WTC11 (cell line): ENCODE data around the gene CYP39A1. TPM values are rescaled to one million over a fixed set of nuclear protein-coding genes. Genes with fewer than 3 reads are reported as not detected.

ENCODE experiments used
- ATAC-seq: fragments of 200-7000 bp; cut with Tn5 transposase; 2 replicates; pipeline ENCODE4 v1.10.0; 2021; ENCODE audit warnings: mild to moderate bottlenecking, moderate library complexity
- CTCF ChIA-PET: fragments of 300-600 bp; sonication (Branson Sonifier 250); formaldehyde crosslinking; loops from one replicate; lab custom pipeline; 2021; ENCODE audit warnings: antibody characterized with exemption; lab: Charles Lee
- POLR2A ChIA-PET: fragments of 350-600 bp; sonication (Branson Sonifier 250); formaldehyde crosslinking; loops from one replicate; lab custom pipeline; 2021; ENCODE audit warnings: antibody characterized with exemption; lab: Charles Lee
- DNase-seq: peaks from one replicate; pipeline ENCODE4 v3.0.0; 2021; ENCODE audit warnings: low spot score
- H3K27ac Mint-ChIP-seq: 2 replicates; pipeline ENCODE4 v1.8.0; 2021; ENCODE audit warnings: mixed read lengths
- H3K27me3 Mint-ChIP-seq: 2 replicates; pipeline ENCODE4 v1.8.0; 2021; ENCODE audit warnings: low read depth, mild to moderate bottlenecking, moderate library complexity, mixed read lengths
- H3K36me3 Mint-ChIP-seq: 2 replicates; pipeline ENCODE4 v1.8.0; 2021; ENCODE audit warnings: mixed read lengths
- H3K4me1 Mint-ChIP-seq: 2 replicates; pipeline ENCODE4 v1.8.0; 2022; ENCODE audit warnings: mixed read lengths
- H3K4me3 Mint-ChIP-seq: 2 replicates; pipeline ENCODE4 v1.8.0; 2021; ENCODE audit warnings: mild to moderate bottlenecking, moderate library complexity, mixed read lengths
- H3K9me3 Mint-ChIP-seq: 2 replicates; pipeline ENCODE4 v1.8.0; 2021; ENCODE audit warnings: mixed read lengths
- AR ChIP-seq: fragments of 250-450 bp; sonication (Bioruptor Pico); IDR thresholded peaks from 2 replicates; pipeline ENCODE4 v1.9.0; 2021; ENCODE audit warnings: mild to moderate bottlenecking
- ATF1 ChIP-seq: sonication (generic); formaldehyde crosslinking; IDR thresholded peaks from 2 replicates; pipeline ENCODE4 v1.8.1; 2023; ENCODE audit warnings: mild to moderate bottlenecking, moderate library complexity, missing genetic modification reagents
- ATF6 ChIP-seq: sonication (generic); formaldehyde crosslinking; IDR thresholded peaks from 2 replicates; pipeline ENCODE4 v1.8.1; 2023; ENCODE audit warnings: mild to moderate bottlenecking, missing genetic modification reagents
- CREB1 ChIP-seq: sonication (generic); formaldehyde crosslinking; IDR thresholded peaks from 2 replicates; pipeline ENCODE4 v1.8.0; 2023; ENCODE audit warnings: mild to moderate bottlenecking, missing genetic modification reagents
- FOXK1 ChIP-seq: sonication (generic); formaldehyde crosslinking; IDR thresholded peaks from 2 replicates; pipeline ENCODE4 v1.8.0; 2022; ENCODE audit warnings: mild to moderate bottlenecking, moderate library complexity, missing genetic modification reagents
- FOXP1 ChIP-seq: sonication (generic); formaldehyde crosslinking; IDR thresholded peaks from 2 replicates; pipeline ENCODE4 v1.8.0; 2022; ENCODE audit warnings: missing genetic modification reagents, mild to moderate bottlenecking, moderate library complexity, borderline replicate concordance
- IRF1 ChIP-seq: sonication (generic); formaldehyde crosslinking; IDR thresholded peaks from 2 replicates; pipeline ENCODE4 v1.8.0; 2023; ENCODE audit warnings: missing genetic modification reagents
- JUN ChIP-seq: sonication (generic); formaldehyde crosslinking; IDR thresholded peaks from 2 replicates; pipeline ENCODE4 v1.8.0; 2023; ENCODE audit warnings: mild to moderate bottlenecking, missing genetic modification reagents
- MXD4 ChIP-seq: fragments of 250-450 bp; sonication (Bioruptor Pico); IDR thresholded peaks from 2 replicates; pipeline ENCODE4 v1.8.0; 2021; ENCODE audit warnings: mild to moderate bottlenecking, moderate library complexity, borderline replicate concordance
- NR3C1 ChIP-seq: sonication (generic); formaldehyde crosslinking; conservative IDR thresholded peaks from 2 replicates; pipeline ENCODE4 v1.8.1; 2023; ENCODE audit warnings: low read depth, mild to moderate bottlenecking, missing genetic modification reagents
- SP1 ChIP-seq: sonication (generic); formaldehyde crosslinking; conservative IDR thresholded peaks from 2 replicates; pipeline ENCODE4 v1.8.1; 2022; ENCODE audit warnings: missing genetic modification reagents
- STAT6 ChIP-seq: sonication (generic); formaldehyde crosslinking; conservative IDR thresholded peaks from 2 replicates; pipeline ENCODE4 v1.8.1; 2023; ENCODE audit warnings: mild to moderate bottlenecking, low read depth, missing genetic modification reagents, moderate library complexity
- TCF7 ChIP-seq: sonication (generic); formaldehyde crosslinking; IDR thresholded peaks from 2 replicates; pipeline ENCODE4 v1.8.0; 2022; ENCODE audit warnings: mild to moderate bottlenecking, low read depth, missing genetic modification reagents, moderate library complexity
- TEAD4 ChIP-seq: sonication (generic); formaldehyde crosslinking; IDR thresholded peaks from 2 replicates; pipeline ENCODE4 v1.8.0; 2022; ENCODE audit warnings: mild to moderate bottlenecking, missing genetic modification reagents
- TP53 ChIP-seq: sonication (generic); formaldehyde crosslinking; IDR thresholded peaks from 2 replicates; pipeline ENCODE4 v1.8.1; 2023; ENCODE audit warnings: mild to moderate bottlenecking, missing genetic modification reagents
- ZMAT4 ChIP-seq: fragments of 250-450 bp; sonication (Bioruptor Pico); IDR thresholded peaks from 2 replicates; pipeline ENCODE4 v1.9.0; 2021; ENCODE audit warnings: mild to moderate bottlenecking
- ZNF138 ChIP-seq: sonication (generic); formaldehyde crosslinking; conservative IDR thresholded peaks from 2 replicates; pipeline ENCODE4 v1.8.1; 2022; ENCODE audit warnings: mild to moderate bottlenecking, moderate library complexity, missing genetic modification reagents
- ZNF219 ChIP-seq: sonication (generic); formaldehyde crosslinking; IDR thresholded peaks from 2 replicates; pipeline ENCODE4 v1.8.0; 2023; ENCODE audit warnings: missing genetic modification reagents, mild to moderate bottlenecking, borderline replicate concordance
- ZNF232 ChIP-seq: sonication (generic); formaldehyde crosslinking; IDR thresholded peaks from 2 replicates; pipeline ENCODE4 v1.8.0; 2022; ENCODE audit warnings: mild to moderate bottlenecking, missing genetic modification reagents
- ZNF416 ChIP-seq: fragments of 250-450 bp; sonication (Bioruptor Pico); IDR thresholded peaks from 2 replicates; pipeline ENCODE4 v1.9.0; 2021; ENCODE audit warnings: mild to moderate bottlenecking, inconsistent platforms
- total RNA-seq: library from RNA; stranded (reverse); gene quantifications from 3 replicates; pipeline ENCODE4 v1.2.3, GENCODE V29; 2021
- TF ChIP-seq, protein P1 (sequence below): sonication (generic); formaldehyde crosslinking; IDR thresholded peaks from 2 replicates; pipeline ENCODE4 v1.8.1; 2022; ENCODE audit warnings: low read depth, missing genetic modification reagents, borderline replicate concordance
- TF ChIP-seq, protein P2 (sequence below): sonication (generic); formaldehyde crosslinking; IDR thresholded peaks from 2 replicates; pipeline ENCODE4 v1.8.1; 2022; ENCODE audit warnings: missing genetic modification reagents, borderline replicate concordance

Gene CYP39A1
- total RNA-seq, 1 experiment from 2014 or later: 1.6 TPM

DNA sequence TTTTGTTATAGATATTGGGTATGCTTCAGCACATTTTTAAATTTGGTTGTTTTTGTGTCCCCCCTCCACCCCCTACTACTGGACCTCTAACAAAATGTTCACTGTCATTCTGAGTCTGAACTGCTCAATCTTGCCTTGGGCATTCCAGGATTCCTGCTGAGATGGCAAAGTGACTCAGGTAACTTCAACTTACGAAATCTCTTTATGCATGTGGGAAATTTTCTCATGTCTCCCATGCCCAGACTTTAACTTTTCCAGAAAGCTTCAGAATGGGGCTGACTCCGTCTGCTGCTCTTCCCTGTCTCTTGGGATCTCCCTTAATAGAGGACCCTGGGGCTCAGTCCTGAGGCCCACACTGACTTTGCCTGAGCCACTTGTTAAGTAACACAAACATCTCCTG lies 14.0 kb downstream of the CYP39A1 start (continued):
- no peak for TF ChIP-seq MXD4 (CRISPR knock-in tag)

DNA sequence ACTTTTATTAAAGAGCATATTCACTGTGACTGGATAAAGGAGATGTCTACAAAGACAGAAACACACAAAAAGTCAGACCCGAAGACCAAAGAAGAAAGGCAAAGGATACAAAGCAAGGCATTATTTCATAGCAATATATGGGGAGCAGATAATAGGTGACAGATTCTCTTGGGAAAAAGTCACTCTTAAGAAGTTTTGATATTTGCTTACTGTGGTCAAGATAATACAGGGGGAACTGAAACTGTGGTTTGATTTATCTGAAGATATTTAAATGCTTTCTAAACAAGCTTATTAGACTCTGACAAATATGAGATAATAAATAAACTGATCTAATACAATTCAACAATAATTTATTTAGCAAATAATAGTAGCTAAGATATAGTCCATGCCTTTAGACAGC lies 14.7 kb downstream of the CYP39A1 start:
- TF ChIP-seq, protein P1, sequence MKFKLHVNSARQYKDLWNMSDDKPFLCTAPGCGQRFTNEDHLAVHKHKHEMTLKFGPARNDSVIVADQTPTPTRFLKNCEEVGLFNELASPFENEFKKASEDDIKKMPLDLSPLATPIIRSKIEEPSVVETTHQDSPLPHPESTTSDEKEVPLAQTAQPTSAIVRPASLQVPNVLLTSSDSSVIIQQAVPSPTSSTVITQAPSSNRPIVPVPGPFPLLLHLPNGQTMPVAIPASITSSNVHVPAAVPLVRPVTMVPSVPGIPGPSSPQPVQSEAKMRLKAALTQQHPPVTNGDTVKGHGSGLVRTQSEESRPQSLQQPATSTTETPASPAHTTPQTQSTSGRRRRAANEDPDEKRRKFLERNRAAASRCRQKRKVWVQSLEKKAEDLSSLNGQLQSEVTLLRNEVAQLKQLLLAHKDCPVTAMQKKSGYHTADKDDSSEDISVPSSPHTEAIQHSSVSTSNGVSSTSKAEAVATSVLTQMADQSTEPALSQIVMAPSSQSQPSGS (CRISPR knock-in tag): no peak
- TF ChIP-seq MXD4 (CRISPR knock-in tag) (no peak), NR3C1 (CRISPR knock-in tag) (no peak), ATF1 (CRISPR knock-in tag) (no peak), ZNF232 (no peak), ZNF219 (CRISPR knock-in tag) (no peak), FOXP1 (CRISPR knock-in tag) (no peak), ZMAT4 (CRISPR knock-in tag) (no peak), IRF1 (CRISPR knock-in tag) (no peak), TCF7 (CRISPR knock-in tag) (no peak), JUN (no peak), AR (CRISPR knock-in tag) (no peak), ZNF138 (no peak)
- TF ChIP-seq, protein P2, sequence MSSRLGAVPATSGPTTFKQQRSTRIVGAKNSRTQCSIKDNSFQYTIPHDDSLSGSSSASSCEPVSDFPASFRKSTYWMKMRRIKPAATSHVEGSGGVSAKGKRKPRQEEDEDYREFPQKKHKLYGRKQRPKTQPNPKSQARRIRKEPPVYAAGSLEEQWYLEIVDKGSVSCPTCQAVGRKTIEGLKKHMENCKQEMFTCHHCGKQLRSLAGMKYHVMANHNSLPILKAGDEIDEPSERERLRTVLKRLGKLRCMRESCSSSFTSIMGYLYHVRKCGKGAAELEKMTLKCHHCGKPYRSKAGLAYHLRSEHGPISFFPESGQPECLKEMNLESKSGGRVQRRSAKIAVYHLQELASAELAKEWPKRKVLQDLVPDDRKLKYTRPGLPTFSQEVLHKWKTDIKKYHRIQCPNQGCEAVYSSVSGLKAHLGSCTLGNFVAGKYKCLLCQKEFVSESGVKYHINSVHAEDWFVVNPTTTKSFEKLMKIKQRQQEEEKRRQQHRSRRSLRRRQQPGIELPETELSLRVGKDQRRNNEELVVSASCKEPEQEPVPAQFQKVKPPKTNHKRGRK (CRISPR knock-in tag): no peak
- Mint-ChIP-seq H3K27me3 (no peaks in the 10 kb centered on the region), H3K9me3 (no peaks in the 10 kb centered on the region), H3K36me3 (no peaks in the 10 kb centered on the region; the same call in 1 of the 2 replicates), H3K4me1 (peaks cover 15% of the 10 kb centered on the region), H3K4me3 (no peak overlapping the region), H3K27ac (no peak overlapping the region)
- ATAC-seq: no peak
- DNase-seq: no peak
- ChIA-PET POLR2A (no interaction called here), CTCF (interaction anchor here (1.4 kb wide), 1 partner anchor 18 kb away, joined by 4 read pairs; no protein-coding TSS in a partner anchor)

DNA sequence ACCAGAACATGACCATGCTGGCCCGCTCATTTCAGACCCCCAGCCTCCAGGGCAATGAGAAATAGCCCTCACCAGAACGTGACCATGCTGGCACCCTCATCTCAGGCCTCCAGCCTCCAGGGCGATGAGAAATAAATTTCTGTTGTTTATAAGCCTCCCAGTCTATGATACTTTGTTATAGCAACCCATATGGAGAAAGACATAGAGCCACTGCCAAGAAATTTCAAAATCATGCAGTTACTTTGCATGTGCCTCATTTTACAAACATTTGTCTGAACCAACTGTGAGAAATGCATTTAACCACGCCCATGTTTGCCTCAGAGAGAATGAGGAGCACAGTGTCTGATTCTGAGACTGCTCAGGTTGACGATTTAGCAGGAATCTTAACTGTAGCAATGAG lies 15.5 kb downstream of the CYP39A1 start:
- no peak for ATAC-seq
- Mint-ChIP-seq H3K4me3 (no peak overlapping the region), H3K9me3 (no peaks in the 10 kb centered on the region)
- TF ChIP-seq CREB1 (CRISPR knock-in tag) (no peak), STAT6 (no peak), SP1 (no peak), ZNF416 (CRISPR knock-in tag) (no peak), TEAD4 (CRISPR knock-in tag) (no peak), ZMAT4 (CRISPR knock-in tag) (no peak), FOXK1 (CRISPR knock-in tag) (no peak), ATF6 (CRISPR knock-in tag) (no peak), TP53 (CRISPR knock-in tag) (no peak)

More for the DNA sequence above, 15.5 kb downstream of the CYP39A1 start:
- no peak for DNase-seq
- ChIA-PET CTCF (interaction anchor here (1.4 kb wide), 1 partner anchor 19 kb away, joined by 4 read pairs; no protein-coding TSS in a partner anchor), POLR2A (no interaction called here)
- Mint-ChIP-seq H3K36me3 (no peaks in the 10 kb centered on the region; the same call in 1 of the 2 replicates), H3K27ac (no peak overlapping the region), H3K4me1 (peaks cover 15% of the 10 kb centered on the region), H3K27me3 (no peaks in the 10 kb centered on the region)
